Measurements from ENCODE around the gene MPND. TPM values are rescaled to one million over a fixed set of nuclear protein-coding genes. Genes with fewer than 3 reads are reported as not detected.

The MPND gene
- total and polyA plus RNA-seq, 2 of the 13 experiments (the other 11 are each of a cell fraction or from before 2014, with no cell fraction given), result 10.8 to 15.8 TPM

GRCh38 chr19:4322942-4323665 is 20.3 kb upstream of the MPND start (continued):
- no peak for TF ChIP-seq NONO (IDR thresholded peaks at IDR 0.05)
- 0 out of 2 replicates have a peak, but pooled peaks have one; percentile 38 for TF ChIP-seq NONO (CRISPR knock-in tag; conservative IDR thresholded peaks at IDR 0.05)
- no peak for TF ChIP-seq ZNF282 (IDR thresholded peaks at IDR 0.05; ENCODE audit: partially characterized antibody)
- no peak for TF ChIP-seq CCDC6 (CRISPR knock-in tag; IDR thresholded peaks at IDR 0.05)
- no peak for TF ChIP-seq SMAD3 (CRISPR knock-in tag; IDR thresholded peaks at IDR 0.05)
- TF ChIP-seq ZNF740 (CRISPR knock-in tag; IDR thresholded peaks at IDR 0.05), result no peak

GRCh38 chr19:4323692-4324091 is 19.7 kb upstream of the MPND start:
- no peaks in the 10 kb centered on the region for H4K20me1 ChIP-seq (ENCODE audit: insufficient read depth, low read length)
- H3K4me2 ChIP-seq (ENCODE audit: low read depth, low read length), result no peak overlapping the region
- intact Hi-C loops (cut with micrococcal nuclease; ENCODE audit: unreplicated experiment), result no loop called here
- ChIA-PET POLR2A (no interaction called here), CTCF (ENCODE audit: low intra/inter-chr PET ratio, low total read pairs) (no interaction called here)
- H3K4me1 ChIP-seq (ENCODE audit: insufficient read depth, low read length), result no peaks in the 10 kb centered on the region
- DNase-seq (ENCODE audit: low spot score), result no peak
- no peak overlapping the region for H3K27ac ChIP-seq (ENCODE audit: extremely low read length, insufficient read depth, low read length)
- FAIRE-seq, result no peak
- H3K9ac ChIP-seq (ENCODE audit: insufficient read depth, low read depth, low read length), result no peak overlapping the region
- ATAC-seq, result no peak
- BruUV-seq (replicated peaks), result no TSS peak
- 88% methylated on average over 3 of the region's 9 CpGs for WGBS (ENCODE audit: low lambda C conversion rate)
- H3K9me3 ChIP-seq (ENCODE audit: low read length), result no peaks in the 10 kb centered on the region
- in situ Hi-C loops (cut with HindIII; ENCODE audit: extremely low pct_ligation_motif_present, low pct_unique_long_range_greater_than_20kb), result no loop called here
- H3K4me3 ChIP-seq (replicated peaks in 1 of 3; ENCODE audit: insufficient read depth in 1 of 3, low read depth in 2 of 3, low read length in 3 of 3), result no peak overlapping the region
- peak; percentile 89 for TF ChIP-seq ZNF629 (CRISPR knock-in tag; conservative IDR thresholded peaks at IDR 0.05)
- TF ChIP-seq ZEB1 (IDR thresholded peaks at IDR 0.05; ENCODE audit: insufficient replicate concordance, low read depth), result no peak
- no peak for TF ChIP-seq BRCA1 (CRISPR knock-in tag; IDR thresholded peaks at IDR 0.05)
- no peak for TF ChIP-seq ZNF503 (CRISPR knock-in tag; IDR thresholded peaks at IDR 0.05)
- no peak for TF ChIP-seq ZNF512 (CRISPR knock-in tag; IDR thresholded peaks at IDR 0.05)
- TF ChIP-seq SKIL (CRISPR knock-in tag; IDR thresholded peaks at IDR 0.05; ENCODE audit: borderline replicate concordance), result no peak
- no peak overlapping the region for H2AFZ ChIP-seq (ENCODE audit: low read length)
- H3K36me3 ChIP-seq (replicated peaks in 1 of 2; ENCODE audit: control insufficient read depth in 1 of 2, insufficient read depth in 2 of 2, low read length in 2 of 2), result no peaks in the 10 kb centered on the region
- H3K27me3 ChIP-seq (ENCODE audit: control insufficient read depth in 1 of 2, insufficient read depth in 2 of 2, low read length in 2 of 2), result no peaks in the 10 kb centered on the region
- no peaks in the 10 kb centered on the region for H3K79me2 ChIP-seq (ENCODE audit: insufficient read depth, low read length)

Data from HepG2 (cell line).